GM12878 (cell line): ENCODE results near the gene CERT1. TPM values are rescaled to one million over a fixed set of nuclear protein-coding genes. Genes with fewer than 3 reads are reported as not detected.
A peak's percentile ranks its signal among the peaks of the same experiment; 100 is the strongest.

Experiments
- ATAC-seq: fragments of 200-7000 bp; cut with Tn5 transposase; 3 replicates; pipeline ENCODE4 v1.9.1; 2020; ENCODE audit warnings: mild to moderate bottlenecking, moderate library complexity
- BruUV-seq: library from RNA; stranded (reverse); fragments of 400-500 nt; replicated peaks from 2 replicates; lab custom pipeline; 2021; lab: Mats Ljungman, UMichigan
- CTCF ChIA-PET: fragments of 300-600 bp; sonication (Branson Sonifier 250); formaldehyde crosslinking; extraction: SDS; loops from one replicate; lab custom pipeline; 2021; ENCODE audit warnings: inconsistent platforms; lab: Yijun Ruan, JAX
- POLR2A ChIA-PET: fragments of 350-600 bp; formaldehyde crosslinking; extraction: SDS; loops from one replicate; lab custom pipeline; 2021; ENCODE audit warnings: inconsistent platforms; lab: Charles Lee
- RAD21 ChIA-PET: fragments of 300-600 bp; sonication (Branson Sonifier 250); formaldehyde crosslinking; loops from one replicate; lab custom pipeline; 2023; ENCODE audit warnings: antibody characterized with exemption; ENCODE audit not compliant: unreplicated experiment; lab: Charles Lee
- SMC1A ChIA-PET: fragments of 300-600 bp; sonication (Branson Sonifier 250); formaldehyde crosslinking; loops from one replicate; lab custom pipeline; 2023; ENCODE audit not compliant: unreplicated experiment, uncharacterized antibody; lab: Charles Lee
- DNase-seq: peaks from one replicate; pipeline ENCODE4 v3.0.0-alpha.2; 2011; ENCODE audit warnings: low read depth, low spot score
- FAIRE-seq: peaks from 3 replicates; lab custom pipeline; 2011; peaks lifted over from hg19 to GRCh38; lab: Jason Lieb, UNC
- H2AFZ ChIP-seq: 2 replicates; pipeline ENCODE4 v1.6.0; 2011; ENCODE audit warnings: low read depth, low read length, control low read depth; ENCODE audit not compliant: control insufficient read depth
- H3K27ac ChIP-seq: 2 replicates; pipeline ENCODE4 v1.5.1; 2011; ENCODE audit warnings: control low read depth; ENCODE audit not compliant: control insufficient read depth, insufficient read depth
- H3K27me3 ChIP-seq, 2 experiments: replicated peaks in 1 of 2; 2 replicates each; pipeline versions ENCODE4 v1.6.0 to v1.6.1; 2011; ENCODE audit warnings: low read length in 1 of 2; ENCODE audit not compliant: control insufficient read depth in 2 of 2, insufficient read depth in 2 of 2
- H3K36me3 ChIP-seq, 2 experiments: 2 replicates each; pipeline ENCODE4 v1.5.1; 2011; ENCODE audit warnings: low read length in 1 of 2; ENCODE audit not compliant: control insufficient read depth in 2 of 2, insufficient read depth in 2 of 2
- H3K4me1 ChIP-seq: 2 replicates; pipeline ENCODE4 v1.6.1; 2011; ENCODE audit warnings: mild to moderate bottlenecking, low read length, moderate library complexity, mixed read lengths; ENCODE audit not compliant: control insufficient read depth, insufficient read depth
- H3K4me2 ChIP-seq: 2 replicates; pipeline ENCODE4 v1.6.0; 2011; ENCODE audit warnings: control low read depth; ENCODE audit not compliant: control insufficient read depth, insufficient read depth
- H3K4me3 ChIP-seq: fragments of 200-600 bp; sonication (generic); 2 replicates; pipeline ENCODE4 v1.5.1; 2016
- H3K79me2 ChIP-seq: 2 replicates; pipeline ENCODE4 v1.6.0; 2011; ENCODE audit warnings: low read length; ENCODE audit not compliant: control insufficient read depth, insufficient read depth
- H3K9ac ChIP-seq: 2 replicates; pipeline ENCODE4 v1.8.0; 2011; ENCODE audit warnings: low read length, control low read depth, mixed read lengths; ENCODE audit not compliant: control insufficient read depth, insufficient read depth
- H3K9me3 ChIP-seq: replicated peaks from 3 replicates; pipeline ENCODE4 v1.5.1; 2011; ENCODE audit warnings: mild to moderate bottlenecking, low read length; ENCODE audit not compliant: control insufficient read depth, insufficient read depth
- H4K20me1 ChIP-seq: 2 replicates; pipeline ENCODE4 v1.6.0; 2011; ENCODE audit not compliant: control insufficient read depth, insufficient read depth
- BCL11A ChIP-seq: IDR thresholded peaks from 2 replicates; pipeline ENCODE4 v1.6.1; 2011; ENCODE audit warnings: low read depth, low read length
- MTA2 ChIP-seq: fragments of 450-650 bp; IDR thresholded peaks from 2 replicates; pipeline ENCODE4 v1.6.1; 2016; ENCODE audit warnings: low read depth, mild to moderate bottlenecking, moderate library complexity
- SMARCA5 ChIP-seq: fragments of 450-650 bp; IDR thresholded peaks from 2 replicates; pipeline ENCODE4 v1.6.1; 2017; ENCODE audit warnings: mild to moderate bottlenecking
- TARDBP ChIP-seq: IDR thresholded peaks from 2 replicates; pipeline ENCODE4 v1.6.1; 2016; ENCODE audit warnings: borderline replicate concordance
- WGBS: methylation state at CpG from one replicate; pipeline ENCODE4 v1.1.6; 2016; ENCODE audit warnings: low lambda C conversion rate; ENCODE audit not compliant: insufficient replicate concordance, insufficient coverage; ENCODE audit errors: missing lambda C conversion rate; 5-methylcytosine and 5-hydroxymethylcytosine counted together
- in situ Hi-C: fragments of 300-500 bp; cut with MboI; formaldehyde crosslinking; loops from 9 replicates; pipeline ENCODE4 v1.14.3; 2018; ENCODE audit warnings: mixed read lengths
- intact Hi-C: fragments of 100-400 bp; cut with micrococcal nuclease; formaldehyde crosslinking; loops from one replicate; pipeline ENCODE4 v1.14.2; 2022; ENCODE audit not compliant: unreplicated experiment
- polyA plus RNA-seq, 11 experiments: library from polyadenylated mRNA; depleted of rRNA in 4 of 11; unstranded in 6 of 11; stranded (reverse) in 5 of 11; fragments of >200 nt; fragmentation: Nextera tagmentation in 4 of 11; fragmentation: Illumina TruSeq in 1 of 11; extraction: Ambion mirVana in 4 of 11; extraction: Trizol in 1 of 11; gene quantifications; 1 replicate in 1 of 11; 2 replicates in 10 of 11; pipeline versions ENCODE4 v1.2.1 to v1.2.3, GENCODE V29; 2011 to 2016; ENCODE audit warnings: inconsistent platforms in 2 of 11, missing spikeins in 2 of 11, low read depth in 1 of 11
- total RNA-seq, 4 experiments: library from RNA; depleted of rRNA in 3 of 4; stranded (reverse); fragments of >200 nt in 3 of 4; fragmentation: Illumina TruSeq in 1 of 4; extraction: Trizol in 1 of 4; gene quantifications; 2 replicates each; pipeline versions ENCODE4 v1.2.1 to v1.2.3, GENCODE V29; 2013 to 2021

The CERT1 gene
- total and polyA plus RNA-seq, 10 of the 15 experiments (the other 5 are each of a cell fraction or from before 2014, with no cell fraction given), result 7.7 to 36.7 (median 25.6) TPM

- in situ Hi-C loops, result no loop called here
- Histone ChIP-seq H3K79me2 (peaks cover 9% of the 10 kb centered on the region), H3K9me3 (peaks cover 1% of the 10 kb centered on the region; the same call in 2 of the 3 replicates), H3K9ac (no peak overlapping the region), H3K27me3 (no peaks in the 10 kb centered on the region), H3K4me3 (no peak overlapping the region), H3K4me2 (no peak overlapping the region), H4K20me1 (no peaks in the 10 kb centered on the region), H3K27ac (no peak overlapping the region), H3K4me1 (no peaks in the 10 kb centered on the region), H2AFZ (no peak overlapping the region), H3K36me3 (peaks cover 2 to 4% of the 10 kb centered on the region in 2 experiments; a peak in 2 of 4 replicates)
- no peak for TF ChIP-seq BCL11A
- no peak for TF ChIP-seq TARDBP
- RAD21 ChIA-PET, result interaction anchor here (0.8 to 1.6 kb wide), 3 partner anchors 28 to 1176 kb away, joined by 3 to 5 read pairs (median 4); no protein-coding TSS in a partner anchor
- SMC1A ChIA-PET, result interaction anchor here (0.6 to 2.6 kb wide), 5 partner anchors 8 to 33 kb away, joined by 3 to 8 read pairs (median 4); no protein-coding TSS in a partner anchor
- FAIRE-seq (no peak), ATAC-seq (peak; percentile 50), DNase-seq (no peak)
- POLR2A ChIA-PET, result interaction anchor here (1.3 kb wide), 1 partner anchor 20 kb away, joined by 4 read pairs; no protein-coding TSS in a partner anchor
- WGBS, result 85% methylated on average over 3 of the region's 3 CpGs
- CTCF ChIA-PET, result interaction anchor here (0.6 to 1.5 kb wide), 3 partner anchors 9 to 34 kb away, joined by 3 to 4 read pairs (median 3); no protein-coding TSS in a partner anchor
- intact Hi-C loops, result no loop called here
- no TSS peak for BruUV-seq
Observed at GRCh38 chr5:75547812-75548211, 36.4 kb upstream of the CERT1 start.

- no TSS peak for BruUV-seq
- no peak for FAIRE-seq
Observed at GRCh38 chr5:75546830-75547229, 35.4 kb upstream of the CERT1 start.

More at GRCh38 chr5:75546830-75547229, 35.4 kb upstream of the CERT1 start:
- TF ChIP-seq MTA2 (no peak), SMARCA5 (no peak)
- H4K20me1 ChIP-seq, result no peaks in the 10 kb centered on the region
- H3K27me3 ChIP-seq, result no peaks in the 10 kb centered on the region
- intact Hi-C loops, result no loop called here
- no peak for DNase-seq
- RAD21 ChIA-PET, result interaction anchor here (1.0 to 1.6 kb wide), 2 partner anchors 29 to 34 kb away, joined by 3 to 4 read pairs; no protein-coding TSS in a partner anchor
- H3K36me3 ChIP-seq, result peaks cover 2 to 4% of the 10 kb centered on the region in 2 experiments; a peak in 2 of 4 replicates
- peaks cover 12% of the 10 kb centered on the region for H3K79me2 ChIP-seq
- H3K9me3 ChIP-seq, result peaks cover 1% of the 10 kb centered on the region; the same call in 2 of the 3 replicates
- 89% methylated on average over 6 of the region's 6 CpGs for WGBS
- H3K9ac ChIP-seq, result no peak overlapping the region
- POLR2A ChIA-PET, result no interaction called here
- in situ Hi-C loops, result no loop called here
- no peak overlapping the region for H2AFZ ChIP-seq
- H3K27ac ChIP-seq, result no peak overlapping the region
- no peak overlapping the region for H3K4me3 ChIP-seq
- no peak for ATAC-seq
- H3K4me2 ChIP-seq, result no peak overlapping the region
- H3K4me1 ChIP-seq, result no peaks in the 10 kb centered on the region
- SMC1A ChIA-PET, result interaction anchor here (0.6 kb wide), 1 partner anchor 171 kb away, joined by 3 read pairs; no protein-coding TSS in a partner anchor
- CTCF ChIA-PET, result no interaction called here
